Endodermal cell (in vitro differentiated cells): ENCODE data around the gene DHRS13. TPM values are rescaled to one million over a fixed set of nuclear protein-coding genes. Genes with fewer than 3 reads are reported as not detected.

Source experiments
- DNase-seq: peaks from one replicate; pipeline ENCODE4 v3.0.0-alpha.2; 2017
- H3K27ac ChIP-seq: 2 replicates; pipeline ENCODE4 v1.5.1; 2013; ENCODE audit warnings: mild to moderate bottlenecking, low read depth, low read length, moderate library complexity
- H3K27me3 ChIP-seq: 2 replicates; pipeline ENCODE4 v1.6.1; 2013; ENCODE audit warnings: mild to moderate bottlenecking, low read length, moderate library complexity; ENCODE audit not compliant: insufficient read depth, control insufficient read depth, poor library complexity, severe bottlenecking
- H3K36me3 ChIP-seq: 2 replicates; pipeline ENCODE4 v1.7.0; 2013; ENCODE audit warnings: mild to moderate bottlenecking, low read length, moderate library complexity; ENCODE audit not compliant: control insufficient read depth, insufficient read depth
- H3K4me1 ChIP-seq: one replicate; pipeline ENCODE4 v1.7.0; 2013; ENCODE audit warnings: low read length; ENCODE audit not compliant: control insufficient read depth, insufficient read depth
- H3K4me3 ChIP-seq: 2 replicates; pipeline ENCODE4 v1.5.1; 2013; ENCODE audit warnings: mild to moderate bottlenecking, low read length, moderate library complexity
- H3K9ac ChIP-seq: 2 replicates; pipeline ENCODE4 v1.6.1; 2013; ENCODE audit warnings: mild to moderate bottlenecking, low read length, moderate library complexity; ENCODE audit not compliant: poor library complexity, severe bottlenecking; ENCODE audit errors: extremely low read depth
- H3K9me3 ChIP-seq: 2 replicates; pipeline ENCODE4 v1.6.1; 2013; ENCODE audit warnings: mild to moderate bottlenecking, low read length, moderate library complexity; ENCODE audit not compliant: control insufficient read depth
- H3K27ac Mint-ChIP-seq: 2 replicates; pipeline ENCODE4 v1.8.0; 2020; ENCODE audit warnings: mixed read lengths
- H3K27me3 Mint-ChIP-seq: 2 replicates; pipeline ENCODE4 v1.8.0; 2021; ENCODE audit warnings: mild to moderate bottlenecking, mixed read lengths; ENCODE audit not compliant: insufficient read depth
- H3K36me3 Mint-ChIP-seq: 2 replicates; pipeline ENCODE4 v1.8.0; 2020; ENCODE audit warnings: low read depth, mixed read lengths
- H3K4me1 Mint-ChIP-seq: 2 replicates; pipeline ENCODE4 v1.8.0; 2020; ENCODE audit warnings: mixed read lengths
- H3K4me3 Mint-ChIP-seq: 2 replicates; pipeline ENCODE4 v1.8.0; 2020; ENCODE audit warnings: mild to moderate bottlenecking, moderate library complexity, mixed read lengths
- H3K9me3 Mint-ChIP-seq: 2 replicates; pipeline ENCODE4 v1.8.0; 2020; ENCODE audit warnings: mild to moderate bottlenecking, mixed read lengths
- CTCF ChIP-seq: fragments of 200-600 bp; sonication (generic); conservative IDR thresholded peaks from 2 replicates; pipeline ENCODE4 v1.5.0; 2021; ENCODE audit warnings: antibody characterized with exemption, mild to moderate bottlenecking
- WGBS, 2 experiments: methylation state at CpG; one replicate each; pipeline versions ENCODE4 v1.1.5 to v1.1.7; 2013; ENCODE audit warnings: missing lambda C conversion rate in 2 of 2, mixed read lengths in 1 of 2; ENCODE audit not compliant: insufficient coverage in 1 of 2, insufficient read length in 1 of 2; 5-methylcytosine and 5-hydroxymethylcytosine counted together
- total RNA-seq, 2 donors: library from RNA; stranded (reverse); fragmentation: NEBNext Ultra II Directional in 1 of 2; extraction: Animal tissue kit (Norgen Biotek cat#: 25700) in 1 of 2; gene quantifications; 2 replicates in 1 of 2; 3 replicates in 1 of 2; pipeline ENCODE4 v1.2.1, GENCODE V29; 2021

DHRS13 gene
- total RNA-seq, 2 donors from 2014 or later, result 19.1 to 24.8 TPM

DNA sequence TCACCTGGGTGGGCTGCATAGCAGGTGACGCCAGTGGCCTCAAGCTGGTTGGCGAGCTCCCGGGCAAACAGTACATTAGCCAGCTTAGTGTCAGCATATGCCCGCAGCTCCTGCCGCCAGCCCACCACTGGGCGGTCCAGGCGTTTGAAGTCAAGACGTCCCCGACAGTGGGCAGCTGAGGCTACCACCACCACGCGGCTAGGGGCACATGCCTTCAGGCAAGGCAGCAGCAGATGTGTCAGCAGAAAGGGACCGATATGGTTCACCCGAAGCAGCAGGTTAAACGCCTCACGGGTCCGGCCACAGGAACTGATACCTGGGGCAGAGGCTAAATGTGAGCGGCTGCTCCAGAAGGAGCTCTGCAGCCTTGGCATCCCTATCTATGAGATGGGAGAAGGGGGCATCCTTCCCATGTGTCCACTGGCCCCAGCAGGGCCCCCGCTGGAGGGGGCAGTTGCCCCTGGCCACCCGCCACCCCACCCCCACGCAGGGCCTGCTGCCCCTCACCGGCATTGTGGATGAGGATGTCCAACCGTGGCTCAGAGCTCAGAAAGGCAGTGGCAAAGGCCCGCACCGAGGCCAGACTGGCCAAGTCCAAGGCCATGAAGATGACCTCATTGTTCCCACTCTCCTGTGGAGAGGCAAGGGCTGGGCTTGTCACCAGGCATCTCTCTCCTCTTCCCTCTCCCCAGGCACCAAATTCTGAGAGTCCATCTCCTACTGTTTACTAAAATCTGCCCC, 1.7 kb downstream of the DHRS13 start:
- Histone ChIP-seq H3K4me3 (peak overlapping the region; percentile 93), H3K9me3 (no peaks in the 10 kb centered on the region), H3K4me1 (no peaks in the 10 kb centered on the region), H3K9ac (no peak overlapping the region), H3K36me3 (peaks cover 25% of the 10 kb centered on the region), H3K27me3 (no peaks in the 10 kb centered on the region), H3K27ac (no peak overlapping the region)
- no peak for TF ChIP-seq CTCF
- Mint-ChIP-seq H3K27me3 (no peaks in the 10 kb centered on the region), H3K4me1 (peaks cover 14% of the 10 kb centered on the region), H3K36me3 (peaks cover 20% of the 10 kb centered on the region), H3K4me3 (peak overlapping the region; percentile 67), H3K27ac (no peak overlapping the region), H3K9me3 (no peaks in the 10 kb centered on the region)
- 94 to 98% methylated on average over 20 to 24 of the region's 24 CpGs for WGBS, 2 experiments
- peak; percentile 47 for DNase-seq

DNA sequence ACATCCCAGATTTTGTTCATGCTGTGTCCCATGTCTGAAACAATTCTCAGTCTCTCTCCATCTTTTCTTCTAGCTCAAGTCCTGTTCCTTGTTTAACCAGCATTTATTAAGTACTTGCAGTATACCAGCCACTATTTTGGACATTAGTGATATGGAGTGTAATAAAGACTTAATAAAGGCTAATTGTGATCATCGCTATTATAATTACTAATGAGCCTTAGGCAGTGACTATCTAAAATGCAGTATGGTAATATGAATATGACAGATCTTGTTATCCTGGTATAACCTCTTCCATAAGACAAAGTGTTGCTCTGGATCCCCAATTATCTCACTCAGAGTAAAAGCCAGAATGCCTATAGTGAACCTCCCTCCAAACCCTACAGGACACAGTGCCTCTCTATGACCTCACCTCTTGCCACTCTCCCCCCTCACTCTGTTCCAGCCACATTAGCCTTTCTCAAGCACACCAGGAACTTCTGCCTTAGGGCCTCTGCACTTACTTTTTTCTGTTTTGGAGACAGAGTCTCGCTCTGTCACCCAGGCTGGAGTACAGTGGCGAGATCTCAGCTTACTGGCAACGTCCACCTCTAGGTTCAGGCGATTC, 3.6 kb downstream of the DHRS13 start:
- no peaks in the 10 kb centered on the region for H3K4me1 ChIP-seq
- Mint-ChIP-seq H3K9me3 (no peaks in the 10 kb centered on the region), H3K27ac (no peak overlapping the region), H3K4me3 (peak overlapping the region; percentile 24), H3K36me3 (peaks cover 18% of the 10 kb centered on the region), H3K27me3 (no peaks in the 10 kb centered on the region), H3K4me1 (peaks cover 19% of the 10 kb centered on the region)
- no peak overlapping the region for H3K4me3 ChIP-seq
- H3K27me3 ChIP-seq, result no peaks in the 10 kb centered on the region
- no peak overlapping the region for H3K9ac ChIP-seq
- TF ChIP-seq CTCF, result no peak
- H3K36me3 ChIP-seq, result peaks cover 20% of the 10 kb centered on the region
- DNase-seq, result peak; percentile 36
- no peak overlapping the region for H3K27ac ChIP-seq
- H3K9me3 ChIP-seq, result no peaks in the 10 kb centered on the region
- whole genome bisulfite sequencing, 2 experiments, result 97 to 100% methylated on average over 4 to 5 of the region's 5 CpGs

GRCh38 chr17:28898527-28898955, 4.3 kb downstream of the DHRS13 start:
- Mint-ChIP-seq H3K4me1 (peaks cover 19% of the 10 kb centered on the region), H3K36me3 (peaks cover 18% of the 10 kb centered on the region), H3K27ac (no peak overlapping the region), H3K4me3 (no peak overlapping the region), H3K9me3 (no peaks in the 10 kb centered on the region), H3K27me3 (no peaks in the 10 kb centered on the region)
- no peak overlapping the region for H3K27ac ChIP-seq
- peaks cover 26% of the 10 kb centered on the region for H3K36me3 ChIP-seq
- no peak overlapping the region for H3K4me3 ChIP-seq
- H3K9ac ChIP-seq, result no peak overlapping the region
- WGBS, 2 experiments, result 86 to 90% methylated on average over 4 to 12 of the region's 12 CpGs
- no peaks in the 10 kb centered on the region for H3K9me3 ChIP-seq
- H3K27me3 ChIP-seq, result no peaks in the 10 kb centered on the region
- no peak for TF ChIP-seq CTCF
- peak; percentile 55 for DNase-seq
- H3K4me1 ChIP-seq, result no peaks in the 10 kb centered on the region
